GM20000 (cell line): ENCODE measurements around the gene MT4.

ENCODE experiments used
- DNase-seq: peaks from one replicate; pipeline ENCODE4 v3.0.0; 2012; ENCODE audit warnings: low spot score
- TF ChIP-seq, protein P1 (sequence below): IDR thresholded peaks from 2 replicates; pipeline ENCODE4 v1.5.1; 2012; ENCODE audit warnings: mild to moderate bottlenecking, control low read depth; ENCODE audit errors: extremely low read depth, missing control alignments

The MT4 gene

DNA sequence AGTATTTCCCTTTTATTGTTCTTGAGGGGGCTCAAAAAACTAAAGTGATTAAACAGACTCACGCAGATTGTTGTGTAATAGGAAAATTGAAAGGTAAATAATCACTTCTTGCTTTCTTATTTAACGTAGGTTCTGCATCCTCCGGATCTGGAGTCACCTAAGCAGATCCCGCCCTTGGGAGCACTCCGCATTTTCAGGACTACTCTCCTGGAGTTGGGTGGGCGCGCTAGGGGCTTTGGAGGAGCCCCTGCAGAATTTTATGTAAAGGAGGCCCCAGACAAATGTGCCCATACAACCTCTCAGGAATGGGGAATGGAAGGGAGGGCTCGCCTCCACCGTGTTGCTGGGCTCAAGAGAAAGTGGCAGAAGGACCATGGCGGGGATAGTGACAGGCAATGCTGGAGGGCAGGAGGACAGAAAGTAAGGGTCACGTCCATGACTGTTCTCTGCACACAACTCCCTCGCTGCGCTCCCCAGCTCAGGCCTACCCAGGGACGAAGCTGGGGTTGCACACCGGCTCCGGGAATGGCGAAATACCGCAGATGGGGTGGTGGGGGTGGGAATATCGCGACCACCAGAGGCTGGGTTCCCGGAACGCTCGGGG, 51.8 kb downstream of the MT4 start:
- TF ChIP-seq, protein P1, sequence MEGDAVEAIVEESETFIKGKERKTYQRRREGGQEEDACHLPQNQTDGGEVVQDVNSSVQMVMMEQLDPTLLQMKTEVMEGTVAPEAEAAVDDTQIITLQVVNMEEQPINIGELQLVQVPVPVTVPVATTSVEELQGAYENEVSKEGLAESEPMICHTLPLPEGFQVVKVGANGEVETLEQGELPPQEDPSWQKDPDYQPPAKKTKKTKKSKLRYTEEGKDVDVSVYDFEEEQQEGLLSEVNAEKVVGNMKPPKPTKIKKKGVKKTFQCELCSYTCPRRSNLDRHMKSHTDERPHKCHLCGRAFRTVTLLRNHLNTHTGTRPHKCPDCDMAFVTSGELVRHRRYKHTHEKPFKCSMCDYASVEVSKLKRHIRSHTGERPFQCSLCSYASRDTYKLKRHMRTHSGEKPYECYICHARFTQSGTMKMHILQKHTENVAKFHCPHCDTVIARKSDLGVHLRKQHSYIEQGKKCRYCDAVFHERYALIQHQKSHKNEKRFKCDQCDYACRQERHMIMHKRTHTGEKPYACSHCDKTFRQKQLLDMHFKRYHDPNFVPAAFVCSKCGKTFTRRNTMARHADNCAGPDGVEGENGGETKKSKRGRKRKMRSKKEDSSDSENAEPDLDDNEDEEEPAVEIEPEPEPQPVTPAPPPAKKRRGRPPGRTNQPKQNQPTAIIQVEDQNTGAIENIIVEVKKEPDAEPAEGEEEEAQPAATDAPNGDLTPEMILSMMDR, result no peak
- no peak for DNase-seq

- TF ChIP-seq, protein P1, result no peak
- DNase-seq, result no peak
Measured at GRCh38 chr16:56617212-56618085, 52.6 kb downstream of the MT4 start.

DNA sequence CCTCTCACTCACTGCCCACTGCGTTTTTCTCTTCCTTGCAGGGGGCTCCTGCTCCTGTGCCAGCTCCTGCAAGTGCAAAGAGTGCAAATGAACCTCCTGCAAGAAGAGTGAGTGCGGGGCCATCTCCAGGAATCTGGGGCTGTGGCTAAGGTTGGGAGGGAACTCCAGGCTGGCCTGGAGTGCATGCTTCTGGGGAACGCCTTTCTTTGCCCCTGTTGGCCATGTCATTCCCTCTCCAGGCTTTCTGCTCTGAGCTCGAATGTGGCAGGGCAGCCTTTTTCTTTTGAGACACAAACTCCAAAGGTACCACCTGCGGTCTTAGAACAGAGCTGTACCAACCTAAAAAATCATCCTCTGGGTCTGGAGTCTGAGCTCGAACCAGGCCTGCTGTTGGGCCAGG, 53.3 kb downstream of the MT4 start:
- no peak for DNase-seq
- TF ChIP-seq, protein P1, result no peak
